Panc1 (cell line): ENCODE measurements around the gene MYH7. TPM values are rescaled to one million over a fixed set of nuclear protein-coding genes. Genes with fewer than 3 reads are reported as not detected.

ENCODE experiments used
- ATAC-seq: fragments of 200-7000 bp; cut with Tn5 transposase; 2 replicates; pipeline ENCODE4 v1.9.1; 2020; ENCODE audit warnings: mild to moderate bottlenecking, moderate library complexity
- BruUV-seq: library from RNA; stranded (reverse); fragments of 400-500 nt; replicated peaks from 2 replicates; lab custom pipeline; 2021; lab: Mats Ljungman, UMichigan
- CTCF ChIA-PET: fragments of 300-600 bp; sonication (Branson Sonifier 250); formaldehyde crosslinking; loops from one replicate; lab custom pipeline; 2022; ENCODE audit warnings: antibody characterized with exemption; lab: Charles Lee
- POLR2A ChIA-PET: fragments of 300-600 bp; sonication (Branson Sonifier 250); formaldehyde crosslinking; loops from one replicate; lab custom pipeline; 2022; ENCODE audit warnings: antibody characterized with exemption; lab: Charles Lee
- DNase-seq: peaks from one replicate; pipeline ENCODE4 v3.0.0-alpha.2; 2010; ENCODE audit warnings: low read depth, low spot score
- H3K27ac ChIP-seq: 2 replicates; pipeline ENCODE4 v1.5.1; 2011; ENCODE audit warnings: mild to moderate bottlenecking, low read length, inconsistent platforms
- H3K27me3 ChIP-seq: fragments of 200-500 bp; sonication (Bioruptor generic); 2 replicates; pipeline ENCODE4 v1.6.0; 2014; ENCODE audit warnings: low read length, inconsistent platforms; ENCODE audit not compliant: control insufficient read depth, insufficient read depth
- H3K36me3 ChIP-seq: fragments of 200-500 bp; sonication (Bioruptor generic); 2 replicates; pipeline ENCODE4 v1.5.1; 2014; ENCODE audit warnings: inconsistent platforms, mild to moderate bottlenecking, low read length, moderate library complexity; ENCODE audit not compliant: control insufficient read depth, insufficient read depth
- H3K4me1 ChIP-seq: 2 replicates; pipeline ENCODE4 v1.5.1; 2011; ENCODE audit warnings: inconsistent platforms, mild to moderate bottlenecking, low read length, moderate library complexity; ENCODE audit not compliant: control insufficient read depth, insufficient read depth
- H3K4me3 ChIP-seq, 2 experiments: 2 replicates each; pipeline ENCODE4 v1.5.1; 2011 to 2012; ENCODE audit warnings: low read depth in 2 of 2, low read length in 2 of 2, mild to moderate bottlenecking in 2 of 2, inconsistent platforms in 1 of 2, moderate library complexity in 1 of 2
- H3K9me3 ChIP-seq: fragments of 200-500 bp; sonication (Bioruptor generic); 2 replicates; pipeline ENCODE4 v1.5.1; 2014; ENCODE audit warnings: low read depth, mild to moderate bottlenecking, inconsistent platforms, low read length, moderate library complexity; ENCODE audit not compliant: control insufficient read depth, insufficient read depth
- POLR2AphosphoS5 ChIP-seq: IDR thresholded peaks from 2 replicates; pipeline ENCODE4 v1.6.1; 2012; ENCODE audit warnings: mild to moderate bottlenecking, low read depth, low read length, moderate library complexity
- SIN3A ChIP-seq: IDR thresholded peaks from 2 replicates; pipeline ENCODE4 v1.6.1; 2012; ENCODE audit warnings: low read depth, mild to moderate bottlenecking, low read length, moderate library complexity, borderline replicate concordance; ENCODE audit not compliant: insufficient read depth
- TCF7L2 ChIP-seq: IDR thresholded peaks from 2 replicates; pipeline ENCODE4 v1.6.1; 2011; ENCODE audit warnings: mild to moderate bottlenecking, low read depth, low read length, inconsistent platforms
- in situ Hi-C: cut with HindIII; loops from 2 replicates; pipeline ENCODE4 v1.10.0; 2016; ENCODE audit warnings: low sequenced_read_pairs, low pct_unique_long_range_greater_than_20kb
- intact Hi-C: fragments of 100-400 bp; cut with micrococcal nuclease; formaldehyde crosslinking; loops from one replicate; pipeline ENCODE4 v1.10.0; 2022; ENCODE audit not compliant: unreplicated experiment
- total RNA-seq: library from RNA; stranded (reverse); gene quantifications from one replicate; pipeline ENCODE4 v1.2.1, GENCODE V29; 2021; ENCODE audit not compliant: unreplicated experiment
- TF ChIP-seq, protein P1 (sequence below): fragments of 450-650 bp; IDR thresholded peaks from 2 replicates; pipeline ENCODE4 v1.5.1; 2017; ENCODE audit warnings: mild to moderate bottlenecking
- TF ChIP-seq, protein P2 (sequence below), 2 experiments: IDR thresholded peaks; 2 replicates each; pipeline ENCODE4 v1.6.1; 2011 to 2012; ENCODE audit warnings: low read depth in 2 of 2, control low read depth in 1 of 2, low read length in 1 of 2, mild to moderate bottlenecking in 1 of 2, moderate library complexity in 1 of 2; ENCODE audit not compliant: insufficient read depth in 1 of 2

Gene MYH7
- total RNA-seq, 1 experiment from 2014 or later: not detected

DNA sequence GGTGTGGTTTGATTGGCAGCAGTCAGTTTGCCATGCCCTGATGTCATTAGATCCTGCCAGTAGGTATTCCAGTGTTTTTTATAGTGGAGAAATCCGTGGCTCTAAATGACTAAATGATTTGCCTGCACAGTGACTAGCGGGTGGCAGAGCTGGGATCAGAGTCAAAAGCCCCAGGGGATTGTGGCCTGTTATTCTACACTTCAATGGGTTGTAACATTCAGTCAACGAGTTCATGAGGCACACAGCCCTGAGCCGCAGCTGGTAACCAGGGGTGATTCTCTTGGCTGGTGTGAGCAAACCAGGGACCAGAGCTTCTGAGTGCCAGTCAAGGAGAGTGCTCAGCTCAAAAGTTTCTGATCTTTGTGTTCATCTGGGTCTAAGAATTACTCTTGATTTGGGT is 29.2 kb downstream of the MYH7 start:
- ATAC-seq: no peak
- Histone ChIP-seq H3K27ac (no peak overlapping the region), H3K9me3 (no peaks in the 10 kb centered on the region), H3K4me1 (no peaks in the 10 kb centered on the region), H3K27me3 (no peaks in the 10 kb centered on the region; the same call in 1 of the 2 replicates), H3K4me3 (no peak overlapping the region), H3K36me3 (no peaks in the 10 kb centered on the region)
- BruUV-seq: no TSS peak
- in situ Hi-C loops: no loop called here
- no peak for DNase-seq
- intact Hi-C loops: no loop called here
- TF ChIP-seq, protein P1, sequence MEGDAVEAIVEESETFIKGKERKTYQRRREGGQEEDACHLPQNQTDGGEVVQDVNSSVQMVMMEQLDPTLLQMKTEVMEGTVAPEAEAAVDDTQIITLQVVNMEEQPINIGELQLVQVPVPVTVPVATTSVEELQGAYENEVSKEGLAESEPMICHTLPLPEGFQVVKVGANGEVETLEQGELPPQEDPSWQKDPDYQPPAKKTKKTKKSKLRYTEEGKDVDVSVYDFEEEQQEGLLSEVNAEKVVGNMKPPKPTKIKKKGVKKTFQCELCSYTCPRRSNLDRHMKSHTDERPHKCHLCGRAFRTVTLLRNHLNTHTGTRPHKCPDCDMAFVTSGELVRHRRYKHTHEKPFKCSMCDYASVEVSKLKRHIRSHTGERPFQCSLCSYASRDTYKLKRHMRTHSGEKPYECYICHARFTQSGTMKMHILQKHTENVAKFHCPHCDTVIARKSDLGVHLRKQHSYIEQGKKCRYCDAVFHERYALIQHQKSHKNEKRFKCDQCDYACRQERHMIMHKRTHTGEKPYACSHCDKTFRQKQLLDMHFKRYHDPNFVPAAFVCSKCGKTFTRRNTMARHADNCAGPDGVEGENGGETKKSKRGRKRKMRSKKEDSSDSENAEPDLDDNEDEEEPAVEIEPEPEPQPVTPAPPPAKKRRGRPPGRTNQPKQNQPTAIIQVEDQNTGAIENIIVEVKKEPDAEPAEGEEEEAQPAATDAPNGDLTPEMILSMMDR: no peak
- no peak for TF ChIP-seq TCF7L2
- no peak for TF ChIP-seq SIN3A
- ChIA-PET POLR2A (no interaction called here), CTCF (no interaction called here)

DNA sequence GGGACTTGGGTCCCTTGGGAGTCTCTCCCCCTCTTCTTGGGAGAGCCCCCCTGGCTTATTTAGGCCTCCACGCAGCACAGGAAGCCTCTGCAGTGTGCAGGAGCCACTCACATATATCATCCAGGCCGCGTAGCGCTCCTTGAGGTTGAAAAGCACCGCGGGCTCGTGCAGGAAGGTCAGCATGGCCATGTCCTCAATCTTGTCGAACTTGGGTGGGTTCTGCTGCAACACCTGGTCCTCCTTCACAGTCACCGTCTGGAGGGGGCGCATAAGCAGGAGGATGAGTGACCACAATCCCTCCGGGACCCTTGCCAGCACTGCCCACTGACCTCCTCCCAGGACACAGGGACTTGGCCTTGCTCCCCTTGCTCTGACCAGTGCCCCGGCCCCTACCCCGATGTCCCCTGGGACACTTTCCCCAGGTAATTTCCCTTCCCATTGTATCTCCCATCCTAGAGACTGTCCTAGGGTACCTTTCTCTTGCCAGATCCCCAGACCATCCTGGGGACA is 29.9 kb downstream of the MYH7 start:
- ChIA-PET CTCF (no interaction called here), POLR2A (no interaction called here)
- no peak for ATAC-seq
- TF ChIP-seq SIN3A: no peak
- TF ChIP-seq POLR2AphosphoS5: no peak
- TF ChIP-seq, protein P2, sequence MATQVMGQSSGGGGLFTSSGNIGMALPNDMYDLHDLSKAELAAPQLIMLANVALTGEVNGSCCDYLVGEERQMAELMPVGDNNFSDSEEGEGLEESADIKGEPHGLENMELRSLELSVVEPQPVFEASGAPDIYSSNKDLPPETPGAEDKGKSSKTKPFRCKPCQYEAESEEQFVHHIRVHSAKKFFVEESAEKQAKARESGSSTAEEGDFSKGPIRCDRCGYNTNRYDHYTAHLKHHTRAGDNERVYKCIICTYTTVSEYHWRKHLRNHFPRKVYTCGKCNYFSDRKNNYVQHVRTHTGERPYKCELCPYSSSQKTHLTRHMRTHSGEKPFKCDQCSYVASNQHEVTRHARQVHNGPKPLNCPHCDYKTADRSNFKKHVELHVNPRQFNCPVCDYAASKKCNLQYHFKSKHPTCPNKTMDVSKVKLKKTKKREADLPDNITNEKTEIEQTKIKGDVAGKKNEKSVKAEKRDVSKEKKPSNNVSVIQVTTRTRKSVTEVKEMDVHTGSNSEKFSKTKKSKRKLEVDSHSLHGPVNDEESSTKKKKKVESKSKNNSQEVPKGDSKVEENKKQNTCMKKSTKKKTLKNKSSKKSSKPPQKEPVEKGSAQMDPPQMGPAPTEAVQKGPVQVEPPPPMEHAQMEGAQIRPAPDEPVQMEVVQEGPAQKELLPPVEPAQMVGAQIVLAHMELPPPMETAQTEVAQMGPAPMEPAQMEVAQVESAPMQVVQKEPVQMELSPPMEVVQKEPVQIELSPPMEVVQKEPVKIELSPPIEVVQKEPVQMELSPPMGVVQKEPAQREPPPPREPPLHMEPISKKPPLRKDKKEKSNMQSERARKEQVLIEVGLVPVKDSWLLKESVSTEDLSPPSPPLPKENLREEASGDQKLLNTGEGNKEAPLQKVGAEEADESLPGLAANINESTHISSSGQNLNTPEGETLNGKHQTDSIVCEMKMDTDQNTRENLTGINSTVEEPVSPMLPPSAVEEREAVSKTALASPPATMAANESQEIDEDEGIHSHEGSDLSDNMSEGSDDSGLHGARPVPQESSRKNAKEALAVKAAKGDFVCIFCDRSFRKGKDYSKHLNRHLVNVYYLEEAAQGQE (IDR thresholded peaks at IDR 0.05; ENCODE audit: insufficient read depth in 1 of 2, low read depth in 2 of 2, low read length in 1 of 2): no peak
- no peak for TF ChIP-seq TCF7L2
- TF ChIP-seq, protein P1: no peak
- Histone ChIP-seq H3K4me1 (no peaks in the 10 kb centered on the region), H3K27ac (no peak overlapping the region), H3K9me3 (no peaks in the 10 kb centered on the region), H3K36me3 (no peaks in the 10 kb centered on the region), H3K27me3 (no peaks in the 10 kb centered on the region; the same call in 1 of the 2 replicates), H3K4me3 (no peak overlapping the region)
- in situ Hi-C loops: no loop called here
- DNase-seq: no peak
- intact Hi-C loops: no loop called here
- no TSS peak for BruUV-seq
